ENCODE measurements around the gene FMNL1. TPM values are rescaled to one million over a fixed set of nuclear protein-coding genes. Genes with fewer than 3 reads are reported as not detected.

The FMNL1 gene
- polyA plus RNA-seq, 3 donors from 2014 or later: 17.6 to 66.7 (median 25.3) TPM

DNA sequence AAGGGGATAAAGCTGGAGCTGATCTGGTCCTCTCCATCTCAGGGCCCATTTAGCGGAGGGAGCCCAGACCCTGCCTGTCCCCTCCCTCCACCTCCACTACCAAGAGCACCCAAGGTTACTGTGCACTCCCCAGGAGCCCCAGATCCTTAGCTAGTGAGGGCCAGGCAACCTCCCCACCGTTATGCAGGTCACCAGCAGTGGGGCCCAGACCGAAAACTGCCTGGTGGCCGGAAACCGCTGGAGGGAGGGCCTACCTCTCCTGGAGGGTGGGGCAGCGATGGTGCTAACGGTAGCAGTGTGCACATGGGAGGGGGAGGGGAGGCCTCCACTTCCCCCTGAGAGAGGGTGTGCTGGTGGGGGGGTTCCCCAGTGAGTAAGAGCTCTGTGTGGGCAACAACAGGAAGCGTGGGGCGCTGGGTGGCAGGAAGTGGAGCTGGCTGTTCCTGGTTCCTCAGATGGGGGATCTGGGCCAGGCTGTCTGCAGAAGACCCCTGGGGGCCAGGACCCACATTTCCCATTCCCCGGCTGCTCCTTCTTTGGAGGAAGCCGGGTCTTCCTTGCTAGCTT is 4.4 kb downstream of the FMNL1 start:
- no peaks in the 10 kb centered on the region for H3K9me3 Mint-ChIP-seq
- peaks cover 78 to 84% of the 10 kb centered on the region in 2 donors for H3K4me1 Mint-ChIP-seq
- peak overlapping the region; percentile 98 to 100 (median 99) for H3K27ac Mint-ChIP-seq
- peak; percentile 92 to 95 (median 94) for DNase-seq
- H3K4me3 Mint-ChIP-seq: peak overlapping the region; percentile 95 to 100 (median 99)
- H3K27me3 Mint-ChIP-seq (ENCODE audit: low read depth in 3 of 3): peaks cover 33 to 65% (median 34%) of the 10 kb centered on the region in 3 donors
- H3K36me3 Mint-ChIP-seq: peaks cover 0 to 4% (median 0%) of the 10 kb centered on the region in 3 donors

DNA sequence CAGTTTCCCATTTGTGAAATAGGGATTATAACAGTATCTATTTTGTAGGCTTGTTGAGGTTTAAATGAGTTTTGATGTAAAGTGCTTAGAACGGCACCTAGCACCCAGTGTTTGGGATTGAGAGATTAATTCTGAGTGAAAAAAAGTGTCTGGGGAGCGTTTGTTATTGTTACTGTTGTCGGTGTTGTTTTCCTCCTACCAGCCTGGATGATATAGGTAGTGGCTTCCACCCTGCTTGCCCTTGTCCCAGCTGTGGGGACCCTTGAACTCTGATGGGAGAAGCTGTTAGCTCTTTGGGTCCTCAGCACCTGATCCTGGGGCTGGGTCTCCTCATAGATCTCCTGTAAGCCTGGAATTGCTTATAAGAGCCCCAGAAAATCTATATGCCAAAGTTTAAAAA is 4.9 kb downstream of the FMNL1 start:
- peaks cover 33 to 65% (median 34%) of the 10 kb centered on the region in 3 donors for H3K27me3 Mint-ChIP-seq (ENCODE audit: low read depth in 3 of 3)
- DNase-seq: no peak
- H3K27ac Mint-ChIP-seq: peak overlapping the region; percentile 98 to 100 (median 99)
- peaks cover 0 to 4% (median 0%) of the 10 kb centered on the region in 3 donors for H3K36me3 Mint-ChIP-seq
- peak overlapping the region; percentile 95 to 100 (median 99) for H3K4me3 Mint-ChIP-seq
- H3K9me3 Mint-ChIP-seq: no peaks in the 10 kb centered on the region
- H3K4me1 Mint-ChIP-seq: peaks cover 80 to 85% of the 10 kb centered on the region in 2 donors

DNA sequence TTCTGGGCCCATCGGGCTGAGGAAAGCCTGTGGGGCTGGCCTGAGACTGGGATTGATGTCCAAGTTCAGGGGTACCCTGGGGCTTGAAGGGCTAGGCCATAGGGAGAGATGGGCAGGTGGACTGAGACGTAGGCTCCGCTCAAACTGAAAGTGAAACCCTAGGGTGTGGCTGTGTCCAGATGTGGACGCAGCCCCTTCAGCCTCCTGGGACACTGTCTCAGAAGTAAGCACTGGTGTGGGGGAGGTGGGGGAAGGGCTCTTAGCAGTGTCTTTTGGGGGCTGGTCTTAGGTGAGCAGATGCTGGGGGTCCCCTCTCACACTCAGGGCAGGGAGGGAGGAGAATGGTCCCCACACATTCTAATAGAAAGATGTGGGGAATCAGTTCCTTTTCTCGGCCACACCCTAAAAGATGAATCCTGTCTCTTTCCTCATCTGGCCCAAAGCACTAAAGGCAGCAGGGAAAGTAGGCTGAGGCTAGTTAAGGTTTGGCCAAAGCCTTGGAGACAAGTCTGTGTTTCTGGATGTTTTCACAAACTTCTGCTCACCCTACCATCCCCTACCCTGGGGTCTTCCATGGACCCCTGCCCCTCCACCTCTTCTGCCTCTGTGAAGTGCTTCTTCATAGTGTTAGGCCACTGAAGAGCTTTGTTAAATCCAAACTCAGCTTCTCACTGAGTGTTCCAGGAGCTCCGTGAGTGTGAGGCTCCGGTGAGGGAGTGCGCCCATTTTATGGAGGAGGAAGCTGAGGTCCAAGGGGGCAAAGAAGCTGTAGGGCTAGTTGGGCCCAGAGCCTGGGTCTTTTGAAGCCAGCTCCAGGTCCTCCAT is 5.6 kb downstream of the FMNL1 start:
- peak overlapping the region; percentile 95 to 100 (median 99) for H3K4me3 Mint-ChIP-seq
- H3K27me3 Mint-ChIP-seq (ENCODE audit: low read depth in 3 of 3): peaks cover 33 to 65% (median 34%) of the 10 kb centered on the region in 3 donors
- DNase-seq: peak in 2 of 3 donors; percentile 49 to 52
- peak overlapping the region; percentile 98 to 100 (median 99) for H3K27ac Mint-ChIP-seq
- H3K4me1 Mint-ChIP-seq: peaks cover 87 to 92% of the 10 kb centered on the region in 2 donors
- peaks cover 0 to 4% (median 2%) of the 10 kb centered on the region in 3 donors for H3K36me3 Mint-ChIP-seq
- no peaks in the 10 kb centered on the region for H3K9me3 Mint-ChIP-seq

DNA sequence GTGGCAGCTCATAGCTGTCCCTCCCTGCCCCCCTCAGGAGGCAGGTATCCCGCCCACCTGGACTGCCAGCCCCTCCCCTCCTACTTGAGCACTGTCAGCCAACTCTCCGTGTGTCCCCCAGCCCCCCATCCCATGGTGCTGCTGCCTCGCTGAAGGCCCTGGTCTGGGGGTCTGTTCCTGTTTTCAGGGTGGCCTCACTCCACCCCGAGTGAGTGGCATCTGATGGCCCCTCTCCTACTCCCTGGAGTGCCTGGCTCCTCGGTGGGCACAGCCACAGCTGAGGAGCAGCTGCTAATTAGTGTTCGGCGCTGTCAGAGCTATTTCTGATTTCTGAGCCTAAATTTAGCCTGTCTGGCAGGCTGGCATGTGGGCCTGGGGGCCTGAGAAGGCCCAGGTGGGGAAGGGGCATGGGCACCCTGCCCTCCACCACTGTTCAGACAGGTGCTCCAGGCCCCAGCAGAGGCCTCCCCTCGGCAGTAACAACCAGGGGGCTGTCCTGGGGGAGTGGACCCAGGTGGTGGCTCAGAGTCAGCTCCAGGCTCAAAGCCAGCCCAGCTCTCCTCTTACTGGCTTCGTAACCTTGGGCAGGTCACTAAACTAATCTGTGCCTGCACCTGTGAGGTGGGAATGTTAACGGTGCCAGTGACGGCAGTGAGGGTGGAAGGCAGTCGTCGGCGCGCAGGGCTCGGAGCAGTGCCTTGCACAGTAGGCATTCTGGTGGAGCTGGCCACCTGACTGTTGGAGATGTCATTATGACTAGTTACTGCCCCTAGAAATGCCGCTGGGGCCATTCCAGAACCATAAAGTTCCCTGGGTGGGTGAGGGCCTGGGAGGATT is 6.5 kb downstream of the FMNL1 start:
- Mint-ChIP-seq H3K4me1 (peaks cover 94 to 96% of the 10 kb centered on the region in 2 donors), H3K36me3 (peaks cover 0 to 8% (median 8%) of the 10 kb centered on the region in 3 donors), H3K4me3 (peak overlapping the region; percentile 85 to 100 (median 99)), H3K27ac (peak overlapping the region; percentile 98 to 100 (median 99)), H3K9me3 (no peaks in the 10 kb centered on the region), H3K27me3 (ENCODE audit: low read depth in 3 of 3) (peaks cover 27 to 59% (median 31%) of the 10 kb centered on the region in 3 donors)
- DNase-seq: no peak

DNA sequence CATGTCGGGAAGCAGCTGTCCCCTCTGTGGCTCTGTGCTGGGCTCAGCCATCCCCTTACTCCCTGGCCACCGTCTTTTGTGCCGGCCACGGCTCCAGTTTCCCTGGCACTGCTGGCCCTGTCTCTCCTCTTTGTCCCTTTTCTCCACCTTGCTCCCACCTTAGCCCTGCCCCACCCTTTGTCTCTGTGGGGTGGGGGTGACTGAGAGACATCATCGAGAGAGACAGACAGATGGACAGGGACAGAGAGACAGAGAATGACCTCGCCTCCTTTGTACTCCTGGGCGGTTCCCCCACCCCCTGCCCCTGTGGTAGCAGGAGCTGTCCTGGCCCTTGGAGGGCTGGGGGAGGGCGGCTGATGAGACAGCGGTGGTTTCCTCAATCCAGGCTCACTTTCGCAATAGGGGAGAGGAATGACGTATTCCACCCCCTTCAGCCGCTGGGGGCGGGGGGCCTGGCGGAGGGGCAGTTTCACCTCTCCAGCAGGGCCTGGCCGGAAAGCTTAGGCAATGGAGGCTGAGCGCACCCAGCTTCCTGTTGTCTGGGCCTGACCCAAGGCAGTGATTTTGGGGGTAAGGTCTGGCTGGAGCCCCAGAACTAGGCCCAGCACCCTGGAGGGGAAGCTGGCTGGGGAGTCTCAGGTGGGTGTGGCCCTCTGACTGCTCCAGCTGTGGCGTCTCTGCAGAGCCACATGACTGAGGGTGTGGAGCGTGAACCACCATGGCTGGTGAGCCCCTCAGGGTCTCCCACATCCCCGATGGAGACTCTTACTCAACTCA is 7.3 kb downstream of the FMNL1 start:
- H3K27ac Mint-ChIP-seq: peak overlapping the region; percentile 98 to 100 (median 99)
- H3K4me1 Mint-ChIP-seq: peaks cover 92 to 93% of the 10 kb centered on the region in 2 donors
- no peaks in the 10 kb centered on the region for H3K9me3 Mint-ChIP-seq
- H3K27me3 Mint-ChIP-seq (ENCODE audit: low read depth in 3 of 3): peaks cover 20 to 51% (median 27%) of the 10 kb centered on the region in 3 donors
- peak; percentile 88 to 94 (median 90) for DNase-seq
- peak overlapping the region; percentile 82 to 100 (median 88) for H3K4me3 Mint-ChIP-seq
- peaks cover 0 to 11% (median 4%) of the 10 kb centered on the region in 3 donors for H3K36me3 Mint-ChIP-seq

DNA sequence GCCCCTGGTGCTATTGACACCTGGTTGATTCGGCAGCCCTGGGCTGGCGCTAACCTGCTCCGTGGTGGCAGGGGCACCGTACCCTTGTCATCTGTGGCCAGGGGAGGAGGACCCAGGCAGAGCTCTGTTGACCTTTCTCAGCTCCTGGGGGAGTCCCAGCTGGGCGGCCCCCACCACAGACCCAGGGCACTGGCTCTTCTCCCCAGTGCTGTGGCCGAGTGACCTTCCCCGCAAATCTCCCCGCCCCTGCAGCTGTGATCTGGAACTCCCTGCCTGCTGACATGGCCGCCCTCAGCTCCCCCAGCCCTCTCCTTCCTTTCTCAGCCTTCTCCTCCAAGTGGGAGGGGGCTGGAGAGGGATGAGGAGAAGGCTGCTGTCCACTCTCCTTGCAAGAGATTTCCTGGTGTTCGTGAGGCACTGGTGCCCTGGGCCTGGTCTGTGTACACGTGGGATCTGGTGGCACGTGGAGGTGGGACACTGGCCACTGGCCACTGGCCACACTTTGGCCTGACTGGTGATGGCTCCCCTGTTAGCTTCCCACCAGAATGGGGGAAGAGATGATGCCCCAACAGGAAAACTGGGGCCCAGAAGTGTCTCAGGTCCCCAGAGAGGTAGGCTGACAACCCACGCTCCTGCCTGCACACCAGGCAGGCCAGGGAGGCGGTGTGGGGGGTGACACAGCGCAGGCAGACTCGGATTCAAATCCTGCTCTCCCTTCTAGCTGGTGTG is 8.2 kb downstream of the FMNL1 start:
- Mint-ChIP-seq H3K27me3 (ENCODE audit: low read depth in 3 of 3) (peaks cover 16 to 49% (median 27%) of the 10 kb centered on the region in 3 donors), H3K4me1 (peaks cover 87 to 90% of the 10 kb centered on the region in 2 donors), H3K4me3 (peak overlapping the region; percentile 82 to 100 (median 88)), H3K27ac (peak overlapping the region; percentile 98 to 100 (median 99)), H3K36me3 (peaks cover 0 to 12% (median 4%) of the 10 kb centered on the region in 3 donors), H3K9me3 (no peaks in the 10 kb centered on the region)
- peak; percentile 47 to 68 (median 57) for DNase-seq

DNA sequence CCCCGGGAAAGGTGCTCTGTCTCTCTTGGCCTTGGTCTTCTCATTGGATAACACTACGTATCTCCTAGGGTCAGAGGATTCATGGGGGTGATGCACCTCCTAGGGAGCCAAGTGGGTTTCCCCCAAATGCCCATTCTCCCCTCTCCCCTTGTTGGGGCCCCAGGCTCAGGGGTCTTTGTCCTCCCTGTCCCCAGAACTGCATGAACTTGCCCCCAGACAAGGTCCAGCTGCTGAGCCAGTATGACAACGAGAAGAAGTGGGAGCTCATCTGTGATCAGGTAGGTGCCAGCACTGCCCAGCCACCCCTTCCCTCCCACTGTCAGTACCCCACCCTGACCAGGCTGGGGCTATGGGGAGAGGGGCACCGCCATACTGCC is 8.7 kb downstream of the FMNL1 start:
- peak overlapping the region; percentile 33 to 100 (median 88) for H3K4me3 Mint-ChIP-seq
- peaks cover 87 to 90% of the 10 kb centered on the region in 2 donors for H3K4me1 Mint-ChIP-seq
- peak overlapping the region; percentile 98 to 100 (median 99) for H3K27ac Mint-ChIP-seq
- no peaks in the 10 kb centered on the region for H3K9me3 Mint-ChIP-seq
- H3K36me3 Mint-ChIP-seq: peaks cover 0 to 12% (median 4%) of the 10 kb centered on the region in 3 donors
- no peak for DNase-seq
- H3K27me3 Mint-ChIP-seq (ENCODE audit: low read depth in 3 of 3): peaks cover 14 to 45% (median 24%) of the 10 kb centered on the region in 3 donors

DNA sequence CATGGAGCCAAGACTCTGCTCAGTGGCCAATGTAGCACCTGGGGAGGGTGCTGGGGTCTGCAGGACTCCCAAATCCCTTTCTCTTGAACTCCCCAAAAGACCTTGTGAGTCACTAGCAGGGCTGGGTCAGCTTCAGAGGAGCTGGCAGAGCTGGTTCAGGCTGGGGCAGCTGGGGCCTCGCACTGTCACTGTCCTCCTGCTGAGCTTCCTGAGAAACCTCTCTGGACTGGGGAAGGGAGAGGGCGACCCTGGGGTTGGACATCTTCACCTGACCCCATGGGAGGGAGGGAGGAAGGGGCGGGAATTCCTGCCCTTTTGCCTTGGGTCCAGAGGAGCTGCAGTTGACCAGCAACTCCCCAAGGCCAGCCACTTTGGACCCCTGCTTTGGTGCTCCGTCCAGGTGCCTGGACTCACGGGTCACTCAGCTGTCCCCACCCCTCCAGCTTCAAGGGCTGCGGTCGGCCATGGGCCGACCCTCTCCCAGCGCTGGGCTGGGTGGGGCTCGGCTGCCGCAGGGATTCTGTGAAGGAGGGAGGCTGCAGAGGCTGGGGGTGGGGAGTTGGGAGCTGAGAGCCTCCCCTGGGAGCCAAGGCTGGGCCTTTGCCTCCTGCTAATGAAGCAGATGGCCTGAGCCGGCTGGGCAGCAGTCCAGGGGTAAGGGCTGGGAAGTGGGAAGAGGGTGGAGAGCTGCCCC is 9.2 kb downstream of the FMNL1 start:
- H3K27ac Mint-ChIP-seq: peak overlapping the region; percentile 98 to 100 (median 99)
- no peak for DNase-seq
- H3K27me3 Mint-ChIP-seq (ENCODE audit: low read depth in 3 of 3): peaks cover 12 to 40% (median 21%) of the 10 kb centered on the region in 3 donors
- peaks cover 0 to 16% (median 4%) of the 10 kb centered on the region in 3 donors for H3K36me3 Mint-ChIP-seq
- H3K4me1 Mint-ChIP-seq: peaks cover 87 to 90% of the 10 kb centered on the region in 2 donors
- no peaks in the 10 kb centered on the region for H3K9me3 Mint-ChIP-seq
- H3K4me3 Mint-ChIP-seq: peak overlapping the region in 2 of 5 donors; percentile 88 to 100

DNA sequence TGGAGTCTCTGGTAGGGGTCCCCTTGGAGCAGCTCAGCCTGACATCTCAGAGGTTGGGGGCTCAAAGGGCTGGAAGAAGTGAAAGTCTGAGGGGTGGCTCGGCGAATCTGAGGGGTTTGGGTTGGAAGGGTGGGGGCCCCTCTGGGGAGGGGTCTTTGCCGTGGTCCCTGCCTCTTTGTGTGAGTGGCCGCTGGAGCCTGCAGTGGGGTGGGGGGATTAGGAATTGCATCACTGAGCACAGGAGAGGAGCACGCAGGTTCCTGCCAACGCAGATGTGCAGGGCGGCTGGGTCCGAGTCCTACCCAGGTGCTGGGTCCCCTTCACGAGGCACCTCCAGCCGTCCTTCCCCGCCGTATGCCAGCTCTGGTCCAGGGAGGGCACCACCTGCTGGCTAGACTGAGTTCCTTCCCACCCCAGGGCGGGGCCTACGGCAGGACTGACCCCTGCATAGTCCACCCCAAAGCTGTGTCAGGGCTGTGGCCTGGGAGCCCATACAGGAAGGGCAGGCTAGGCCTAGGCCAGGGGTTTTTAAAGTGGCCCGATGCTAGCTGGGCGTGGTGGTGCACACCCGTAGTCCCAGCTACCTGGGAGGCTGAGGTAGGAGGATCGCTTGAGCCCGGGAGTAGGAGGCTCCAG is 9.9 kb downstream of the FMNL1 start:
- H3K4me1 Mint-ChIP-seq: peaks cover 81 to 84% of the 10 kb centered on the region in 2 donors
- H3K27ac Mint-ChIP-seq: peak overlapping the region; percentile 89 to 100 (median 98)
- H3K9me3 Mint-ChIP-seq: no peaks in the 10 kb centered on the region
- peaks cover 0 to 16% (median 4%) of the 10 kb centered on the region in 3 donors for H3K36me3 Mint-ChIP-seq
- peaks cover 5 to 33% (median 14%) of the 10 kb centered on the region in 3 donors for H3K27me3 Mint-ChIP-seq (ENCODE audit: low read depth in 3 of 3)
- peak in 1 of 3 donors; percentile 33 for DNase-seq
- peak overlapping the region in 3 of 5 donors; percentile 7 to 14 (median 8) for H3K4me3 Mint-ChIP-seq

DNA sequence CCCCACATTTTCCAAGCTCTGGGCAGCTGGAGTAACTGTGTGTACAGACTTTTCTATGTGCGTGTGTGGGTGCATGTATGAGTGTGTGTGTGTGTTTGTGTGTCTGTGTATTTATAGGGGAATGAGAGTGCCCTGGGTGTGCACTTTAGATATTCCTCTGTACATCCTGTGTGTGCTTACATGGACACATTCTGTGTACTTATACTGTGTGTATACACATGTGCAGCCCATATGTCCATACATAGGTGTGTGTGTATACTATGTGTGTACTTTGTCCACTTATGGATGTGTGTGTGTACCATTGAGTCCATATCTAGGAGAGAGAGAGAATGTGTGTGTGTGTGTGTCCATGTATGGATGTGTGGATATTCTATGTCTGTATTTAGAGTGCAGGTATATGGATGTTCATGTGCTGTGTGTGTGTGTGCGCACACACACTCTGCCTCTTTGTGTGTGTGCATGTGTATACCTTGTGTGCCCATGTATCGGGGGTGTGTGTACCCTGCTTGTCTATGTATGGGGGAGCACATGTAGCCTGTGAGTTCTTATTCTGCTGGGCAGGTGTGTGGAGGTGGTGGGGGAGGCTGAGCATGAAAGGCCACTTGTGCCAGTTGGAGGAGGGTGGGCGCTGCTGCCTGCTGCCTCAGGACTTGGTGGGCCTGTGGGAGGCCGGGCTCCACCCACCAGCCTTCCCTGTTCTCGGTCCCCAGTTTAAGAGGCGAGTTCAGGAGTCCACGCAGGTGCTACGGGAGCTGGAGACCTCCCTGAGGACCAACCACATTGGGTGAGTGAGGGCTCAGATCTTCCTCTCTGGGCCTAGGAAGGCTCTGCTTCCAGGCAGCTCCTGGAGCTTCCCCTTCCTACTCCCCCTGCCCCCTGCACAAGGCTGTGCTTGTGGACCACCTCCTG is 11.1 kb downstream of the FMNL1 start:
- Mint-ChIP-seq H3K36me3 (peaks cover 4 to 23% (median 11%) of the 10 kb centered on the region in 3 donors), H3K27me3 (ENCODE audit: low read depth in 3 of 3) (peaks cover 5 to 25% (median 10%) of the 10 kb centered on the region in 3 donors), H3K4me3 (peak overlapping the region in 2 of 5 donors; percentile 27 to 42), H3K27ac (peak overlapping the region; percentile 89 to 100 (median 98)), H3K9me3 (no peaks in the 10 kb centered on the region), H3K4me1 (peaks cover 72% of the 10 kb centered on the region in 2 donors)
- no peak for DNase-seq

Data from immature natural killer cell (primary cell).